Endothelial cell of umbilical vein (primary cell): ENCODE measurements around the gene GAA. TPM values are rescaled to one million over a fixed set of nuclear protein-coding genes. Genes with fewer than 3 reads are reported as not detected.

ENCODE experiments used
- BruUV-seq: library from RNA; stranded (reverse); fragments of 400-500 nt; replicated peaks from 2 replicates; lab custom pipeline; 2021; lab: Mats Ljungman, UMichigan
- CTCF ChIA-PET: fragments of 300-600, 350-600 bp; sonication (Branson Sonifier 250); formaldehyde crosslinking; loops from one replicate; lab custom pipeline; 2021; ENCODE audit warnings: antibody characterized with exemption, inconsistent platforms; lab: Charles Lee
- POLR2A ChIA-PET: fragments of 300-600, 350-600 bp; sonication (Branson Sonifier 250); formaldehyde crosslinking; loops from one replicate; lab custom pipeline; 2021; ENCODE audit warnings: antibody characterized with exemption, inconsistent platforms; lab: Charles Lee
- DNase-seq: peaks from one replicate; pipeline ENCODE4 v3.0.0-alpha.2; 2011; ENCODE audit warnings: low read depth, low spot score
- FAIRE-seq: peaks from 2 replicates; lab custom pipeline; 2011; peaks lifted over from hg19 to GRCh38; lab: Jason Lieb, UNC
- H2AFZ ChIP-seq: 2 replicates; pipeline ENCODE4 v1.6.0; 2012; ENCODE audit warnings: low read depth, low read length, control low read depth, inconsistent platforms
- H3K27ac ChIP-seq: 2 replicates; pipeline ENCODE4 v1.5.1; 2011; ENCODE audit warnings: low read depth, mild to moderate bottlenecking, control low read depth, low read length, moderate library complexity; ENCODE audit not compliant: insufficient read depth
- H3K27me3 ChIP-seq, 2 experiments: 2 replicates each; pipeline versions ENCODE4 v1.6.0 to v1.6.1; 2011; ENCODE audit warnings: low read length in 2 of 2, mixed read lengths in 1 of 2; ENCODE audit not compliant: control insufficient read depth in 2 of 2, insufficient read depth in 2 of 2
- H3K36me3 ChIP-seq, 2 experiments: 2 replicates in 1 of 2; 3 replicates in 1 of 2; pipeline ENCODE4 v1.5.1; 2011; ENCODE audit warnings: low read length in 2 of 2, mild to moderate bottlenecking in 1 of 2, moderate library complexity in 1 of 2; ENCODE audit not compliant: control insufficient read depth in 2 of 2, insufficient read depth in 2 of 2; ENCODE audit errors: extremely low read depth in 1 of 2
- H3K4me1 ChIP-seq: 3 replicates; pipeline ENCODE4 v1.5.1; 2011; ENCODE audit warnings: mild to moderate bottlenecking, low read length; ENCODE audit not compliant: control insufficient read depth, insufficient read depth; ENCODE audit errors: extremely low read depth
- H3K4me2 ChIP-seq: 2 replicates; pipeline ENCODE4 v1.6.1; 2011; ENCODE audit warnings: low read length, control low read depth, mixed read lengths; ENCODE audit not compliant: insufficient read depth
- H3K4me3 ChIP-seq, 3 experiments: fragments of 200-600 bp in 1 of 3; sonication (generic), shearing (Covaris generic) in 1 of 3; replicated peaks in 1 of 3; 2 replicates each; pipeline ENCODE4 v1.5.1; 2011 to 2016; ENCODE audit warnings: control low read depth in 3 of 3, low read length in 3 of 3, mild to moderate bottlenecking in 2 of 3, inconsistent platforms in 1 of 3, low read depth in 1 of 3, moderate library complexity in 1 of 3; ENCODE audit not compliant: insufficient read depth in 1 of 3
- H3K79me2 ChIP-seq: 2 replicates; pipeline ENCODE4 v1.6.0; 2012; ENCODE audit warnings: low read length, inconsistent platforms; ENCODE audit not compliant: control insufficient read depth, insufficient read depth
- H3K9ac ChIP-seq: replicated peaks from 2 replicates; pipeline ENCODE3; 2011; ENCODE audit warnings: low read length, control low read depth; ENCODE audit not compliant: insufficient read depth; ENCODE audit errors: extremely low read depth
- H3K9me1 ChIP-seq: replicated peaks from 3 replicates; pipeline ENCODE4 v1.6.0; 2011; ENCODE audit warnings: mild to moderate bottlenecking, low read length; ENCODE audit not compliant: control insufficient read depth, insufficient read depth; ENCODE audit errors: extremely low read depth
- H3K9me3 ChIP-seq: replicated peaks from 2 replicates; pipeline ENCODE4 v1.5.1; 2012; ENCODE audit warnings: low read length, inconsistent platforms; ENCODE audit not compliant: control insufficient read depth, insufficient read depth
- H4K20me1 ChIP-seq: replicated peaks from 2 replicates; pipeline ENCODE3; 2011; ENCODE audit warnings: mild to moderate bottlenecking, low read length; ENCODE audit not compliant: control insufficient read depth, insufficient read depth; ENCODE audit errors: extremely low read depth
- EZH2 ChIP-seq: IDR thresholded peaks from 2 replicates; pipeline ENCODE4 v1.6.1; 2012; ENCODE audit warnings: borderline replicate concordance, low read depth, mild to moderate bottlenecking, moderate library complexity, low read length, inconsistent platforms; ENCODE audit not compliant: severe bottlenecking
- FOS ChIP-seq: IDR thresholded peaks from 2 replicates; pipeline ENCODE4 v1.6.1; 2011; ENCODE audit warnings: mild to moderate bottlenecking, low read length, moderate library complexity, borderline replicate concordance; ENCODE audit not compliant: insufficient read depth
- GATA2 ChIP-seq: IDR thresholded peaks from 2 replicates; pipeline ENCODE4 v1.7.0; 2011; ENCODE audit warnings: low read depth, mild to moderate bottlenecking, moderate library complexity, mixed read lengths, low read length; ENCODE audit not compliant: insufficient read length, insufficient read depth
- JUN ChIP-seq: IDR thresholded peaks from 2 replicates; pipeline ENCODE4 v1.6.1; 2011; ENCODE audit warnings: borderline replicate concordance, low read depth; ENCODE audit not compliant: insufficient read length, insufficient read depth
- MYC ChIP-seq: IDR thresholded peaks from one replicate; pipeline ENCODE4 v1.6.1; 2011; ENCODE audit warnings: mild to moderate bottlenecking, low read depth, low read length
- POLR2A ChIP-seq: IDR thresholded peaks from 2 replicates; pipeline ENCODE4 v1.6.1; 2012; ENCODE audit warnings: low read depth, mild to moderate bottlenecking, control low read depth, low read length
- POLR2AphosphoS5 ChIP-seq: IDR thresholded peaks from 2 replicates; pipeline ENCODE4 v1.6.1; 2012; ENCODE audit warnings: low read depth, mild to moderate bottlenecking, control low read depth, low read length, moderate library complexity; ENCODE audit not compliant: insufficient read depth
- dilution Hi-C: fragments of 300-500 bp; cut with MboI; formaldehyde crosslinking; loops from one replicate; pipeline ENCODE4 v1.15.0; 2019; ENCODE audit warnings: low sequenced_read_pairs; ENCODE audit not compliant: extremely low pct_ligation_motif_present
- intact Hi-C: fragments of 100-400 bp; cut with micrococcal nuclease; formaldehyde crosslinking; loops from one replicate; pipeline ENCODE4 v1.10.0; 2022
- polyA plus RNA-seq, 4 experiments: library from polyadenylated mRNA; depleted of rRNA in 3 of 4; stranded (reverse) in 3 of 4; unstranded in 1 of 4; fragments of >200 nt; gene quantifications; 2 replicates each; pipeline versions ENCODE4 v1.2.1 to v1.2.3, GENCODE V29; 2011 to 2012; ENCODE audit warnings: missing spikeins in 1 of 4
- total RNA-seq: library from RNA; stranded (reverse); gene quantifications from 2 replicates; pipeline ENCODE4 v1.2.3, GENCODE V29; 2021
- TF ChIP-seq, protein P1 (sequence below): IDR thresholded peaks from 2 replicates; pipeline ENCODE4 v1.6.1; 2011; ENCODE audit not compliant: insufficient read depth, insufficient read length
- TF ChIP-seq, protein P2 (sequence below), 2 donors: IDR thresholded peaks; 1 replicate in 1 of 2; 2 replicates in 1 of 2; pipeline ENCODE4 v1.5.1; 2011; ENCODE audit warnings: low read length in 2 of 2, mild to moderate bottlenecking in 2 of 2, moderate library complexity in 2 of 2, control low read depth in 1 of 2, inconsistent platforms in 1 of 2, low read depth in 1 of 2; ENCODE audit not compliant: insufficient read depth in 1 of 2; ENCODE audit errors: extremely low read depth in 1 of 2

The GAA gene
- total and polyA plus RNA-seq, 2 donors (not counting 3 experiments of a cell fraction or from before 2014, with no cell fraction given), result 26.3 to 49.7 TPM

DNA sequence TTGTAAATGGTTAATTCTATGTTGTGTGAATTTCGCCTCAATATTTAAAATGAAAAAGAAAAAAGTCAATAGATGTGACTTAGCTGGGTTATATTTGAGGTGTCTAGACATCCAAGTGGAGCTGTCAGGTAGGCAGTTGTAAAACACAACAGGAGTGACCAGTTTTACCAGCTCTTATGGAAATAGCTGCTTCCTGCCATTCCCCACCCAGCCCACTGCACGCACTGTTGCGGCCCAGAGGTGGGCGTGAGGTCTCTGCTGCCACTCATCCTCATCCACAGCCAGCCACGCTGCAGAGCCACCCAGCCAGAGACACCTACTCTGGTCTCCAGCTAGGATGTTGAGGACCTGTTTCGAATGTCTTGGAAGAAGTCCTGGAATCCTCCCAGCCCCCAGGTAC lies 65.1 kb downstream of the GAA start:
- ChIA-PET POLR2A (no interaction called here), CTCF (interaction anchor here (2.1 kb wide), 1 partner anchor 29 kb away, joined by 9 read pairs; no protein-coding TSS in a partner anchor)
- Histone ChIP-seq H3K9me3 (no peaks in the 10 kb centered on the region), H2AFZ (no peak overlapping the region), H3K79me2 (no peaks in the 10 kb centered on the region), H4K20me1 (no peaks in the 10 kb centered on the region), H3K9ac (no peak overlapping the region), H3K27ac (no peak overlapping the region), H3K4me2 (no peak overlapping the region), H3K27me3 (peaks cover 0 to 6% of the 10 kb centered on the region in 2 experiments), H3K4me1 (no peaks in the 10 kb centered on the region), H3K36me3 (no peaks in the 10 kb centered on the region), H3K4me3 (no peak overlapping the region), H3K9me1 (no peaks in the 10 kb centered on the region)
- dilution Hi-C loops, result no loop called here
- intact Hi-C loops, result no loop called here
- DNase-seq, result no peak
- BruUV-seq, result no TSS peak
- TF ChIP-seq POLR2A (no peak), MYC (no peak), GATA2 (no peak), EZH2 (no peak), POLR2AphosphoS5 (no peak), JUN (no peak), FOS (no peak)
- TF ChIP-seq, protein P1, sequence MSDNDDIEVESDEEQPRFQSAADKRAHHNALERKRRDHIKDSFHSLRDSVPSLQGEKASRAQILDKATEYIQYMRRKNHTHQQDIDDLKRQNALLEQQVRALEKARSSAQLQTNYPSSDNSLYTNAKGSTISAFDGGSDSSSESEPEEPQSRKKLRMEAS, result no peak
- TF ChIP-seq, protein P2, sequence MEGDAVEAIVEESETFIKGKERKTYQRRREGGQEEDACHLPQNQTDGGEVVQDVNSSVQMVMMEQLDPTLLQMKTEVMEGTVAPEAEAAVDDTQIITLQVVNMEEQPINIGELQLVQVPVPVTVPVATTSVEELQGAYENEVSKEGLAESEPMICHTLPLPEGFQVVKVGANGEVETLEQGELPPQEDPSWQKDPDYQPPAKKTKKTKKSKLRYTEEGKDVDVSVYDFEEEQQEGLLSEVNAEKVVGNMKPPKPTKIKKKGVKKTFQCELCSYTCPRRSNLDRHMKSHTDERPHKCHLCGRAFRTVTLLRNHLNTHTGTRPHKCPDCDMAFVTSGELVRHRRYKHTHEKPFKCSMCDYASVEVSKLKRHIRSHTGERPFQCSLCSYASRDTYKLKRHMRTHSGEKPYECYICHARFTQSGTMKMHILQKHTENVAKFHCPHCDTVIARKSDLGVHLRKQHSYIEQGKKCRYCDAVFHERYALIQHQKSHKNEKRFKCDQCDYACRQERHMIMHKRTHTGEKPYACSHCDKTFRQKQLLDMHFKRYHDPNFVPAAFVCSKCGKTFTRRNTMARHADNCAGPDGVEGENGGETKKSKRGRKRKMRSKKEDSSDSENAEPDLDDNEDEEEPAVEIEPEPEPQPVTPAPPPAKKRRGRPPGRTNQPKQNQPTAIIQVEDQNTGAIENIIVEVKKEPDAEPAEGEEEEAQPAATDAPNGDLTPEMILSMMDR (IDR thresholded peaks at IDR 0.05; ENCODE audit: extremely low read depth in 1 of 2, insufficient read depth in 1 of 2, low read depth in 1 of 2, low read length in 2 of 2), result no peak
- no peak for FAIRE-seq
